PFSK-1 (cell line): ENCODE results near the gene ROBO2.

ENCODE experiments used
- POLR2AphosphoS5 ChIP-seq: IDR thresholded peaks from 2 replicates; pipeline ENCODE4 v1.6.1; 2012; ENCODE audit warnings: low read depth, mild to moderate bottlenecking, control low read depth, low read length, moderate library complexity
- REST ChIP-seq, 2 experiments: IDR thresholded peaks; 2 replicates each; pipeline versions ENCODE4 v1.6.1 to v1.8.0; 2011 to 2012; ENCODE audit warnings: low read depth in 2 of 2, low read length in 2 of 2, control low read depth in 1 of 2, inconsistent platforms in 1 of 2, mild to moderate bottlenecking in 1 of 2, moderate library complexity in 1 of 2; ENCODE audit not compliant: insufficient read depth in 1 of 2
- SIN3A ChIP-seq: IDR thresholded peaks from 2 replicates; pipeline ENCODE4 v1.6.1; 2012; ENCODE audit warnings: mild to moderate bottlenecking, low read length, moderate library complexity, borderline replicate concordance; ENCODE audit not compliant: insufficient read depth

GRCh38 chr3:77546246-77546645 lies 506.3 kb downstream of the ROBO2 start:
- no peak for TF ChIP-seq REST (IDR thresholded peaks at IDR 0.05; ENCODE audit: insufficient read depth in 1 of 2, low read depth in 2 of 2, low read length in 2 of 2)
- no peak for TF ChIP-seq SIN3A
- TF ChIP-seq POLR2AphosphoS5 = no peak
